D721Med (cell line): ENCODE data around the gene LRATD1.

Experiments
- DNase-seq: peaks from one replicate; pipeline ENCODE4 v3.0.0; 2011; ENCODE audit warnings: low spot score; ENCODE audit not compliant: insufficient read length
- FAIRE-seq: peaks from 2 replicates; lab custom pipeline; 2011; peaks lifted over from hg19 to GRCh38; lab: Jason Lieb, UNC
- TF ChIP-seq, protein P1 (sequence below): IDR thresholded peaks from 2 replicates; pipeline ENCODE4 v1.5.1; 2012; ENCODE audit warnings: mild to moderate bottlenecking, control low read depth; ENCODE audit not compliant: insufficient read depth; ENCODE audit errors: missing control alignments

Gene LRATD1, protein sequence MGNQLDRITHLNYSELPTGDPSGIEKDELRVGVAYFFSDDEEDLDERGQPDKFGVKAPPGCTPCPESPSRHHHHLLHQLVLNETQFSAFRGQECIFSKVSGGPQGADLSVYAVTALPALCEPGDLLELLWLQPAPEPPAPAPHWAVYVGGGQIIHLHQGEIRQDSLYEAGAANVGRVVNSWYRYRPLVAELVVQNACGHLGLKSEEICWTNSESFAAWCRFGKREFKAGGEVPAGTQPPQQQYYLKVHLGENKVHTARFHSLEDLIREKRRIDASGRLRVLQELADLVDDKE

DNA sequence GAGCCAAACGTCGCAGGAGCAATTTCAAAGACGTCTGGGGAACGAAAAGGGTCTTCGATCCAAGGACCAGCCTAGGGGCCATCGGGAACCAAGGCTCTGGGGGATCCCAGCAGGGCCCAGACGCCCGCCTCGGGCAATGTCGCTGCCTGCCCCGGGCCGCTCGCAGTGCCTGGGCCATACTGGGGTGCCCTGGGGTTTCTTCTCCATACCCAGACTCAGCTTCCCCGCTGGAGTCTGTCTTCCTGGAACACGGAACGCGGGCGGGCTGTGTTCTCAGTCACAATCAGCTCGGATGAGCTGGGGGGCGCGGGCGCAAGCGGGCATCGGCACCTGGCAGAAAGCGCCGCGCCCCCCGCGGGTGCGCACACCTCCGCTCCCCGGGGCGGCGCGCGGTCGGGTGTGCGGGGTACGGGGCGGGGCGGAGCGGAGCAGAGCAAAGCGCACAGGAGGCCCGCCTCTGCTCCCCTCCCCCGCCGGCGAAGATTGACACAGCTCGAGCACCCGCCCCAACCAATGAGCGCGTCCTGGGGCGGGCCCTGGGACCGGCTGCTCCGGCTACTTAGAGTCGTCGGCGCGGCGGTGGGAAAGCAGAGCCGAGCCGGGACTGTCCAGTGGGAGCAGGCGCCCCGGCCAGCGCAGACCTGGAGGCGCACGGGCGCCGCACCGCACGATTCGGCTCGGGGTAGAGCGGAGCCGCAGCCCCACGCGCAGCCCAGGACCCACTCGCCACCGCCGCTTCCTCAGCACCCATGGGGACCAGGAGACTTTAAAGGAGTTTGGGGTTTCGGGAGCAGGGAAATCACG, at the start of gene LRATD1:
Gene LRATD1, plus strand, starts transcription at position 585 of the 804 bp plus-strand sequence. CDS start 1,263 bp downstream, outside the sequence.
- DNase-seq = peak; percentile 61
- FAIRE-seq = no peak
- TF ChIP-seq, protein P1, sequence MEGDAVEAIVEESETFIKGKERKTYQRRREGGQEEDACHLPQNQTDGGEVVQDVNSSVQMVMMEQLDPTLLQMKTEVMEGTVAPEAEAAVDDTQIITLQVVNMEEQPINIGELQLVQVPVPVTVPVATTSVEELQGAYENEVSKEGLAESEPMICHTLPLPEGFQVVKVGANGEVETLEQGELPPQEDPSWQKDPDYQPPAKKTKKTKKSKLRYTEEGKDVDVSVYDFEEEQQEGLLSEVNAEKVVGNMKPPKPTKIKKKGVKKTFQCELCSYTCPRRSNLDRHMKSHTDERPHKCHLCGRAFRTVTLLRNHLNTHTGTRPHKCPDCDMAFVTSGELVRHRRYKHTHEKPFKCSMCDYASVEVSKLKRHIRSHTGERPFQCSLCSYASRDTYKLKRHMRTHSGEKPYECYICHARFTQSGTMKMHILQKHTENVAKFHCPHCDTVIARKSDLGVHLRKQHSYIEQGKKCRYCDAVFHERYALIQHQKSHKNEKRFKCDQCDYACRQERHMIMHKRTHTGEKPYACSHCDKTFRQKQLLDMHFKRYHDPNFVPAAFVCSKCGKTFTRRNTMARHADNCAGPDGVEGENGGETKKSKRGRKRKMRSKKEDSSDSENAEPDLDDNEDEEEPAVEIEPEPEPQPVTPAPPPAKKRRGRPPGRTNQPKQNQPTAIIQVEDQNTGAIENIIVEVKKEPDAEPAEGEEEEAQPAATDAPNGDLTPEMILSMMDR = no peak

DNA sequence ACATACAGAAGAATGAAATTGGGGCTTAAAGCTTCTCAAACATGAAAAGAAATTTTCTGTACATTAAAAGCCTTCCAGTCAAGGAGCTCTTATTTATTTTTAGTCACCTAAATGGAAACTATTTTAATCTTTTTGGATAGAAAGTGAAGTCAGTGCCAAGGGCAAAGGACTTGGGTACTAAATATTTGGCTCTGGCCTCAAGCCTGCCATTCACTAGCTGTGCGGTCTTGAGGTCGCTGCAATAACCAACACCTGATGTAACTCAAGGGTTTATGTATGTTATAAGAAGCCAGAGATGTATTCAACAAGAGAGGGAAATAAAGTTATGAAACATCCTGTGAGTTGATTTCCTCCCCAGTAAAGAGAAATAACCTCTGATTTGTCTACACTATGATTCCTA, 49.5 kb upstream of the LRATD1 start:
- TF ChIP-seq, protein P1 = no peak
- DNase-seq (no peak), FAIRE-seq (no peak)

DNA sequence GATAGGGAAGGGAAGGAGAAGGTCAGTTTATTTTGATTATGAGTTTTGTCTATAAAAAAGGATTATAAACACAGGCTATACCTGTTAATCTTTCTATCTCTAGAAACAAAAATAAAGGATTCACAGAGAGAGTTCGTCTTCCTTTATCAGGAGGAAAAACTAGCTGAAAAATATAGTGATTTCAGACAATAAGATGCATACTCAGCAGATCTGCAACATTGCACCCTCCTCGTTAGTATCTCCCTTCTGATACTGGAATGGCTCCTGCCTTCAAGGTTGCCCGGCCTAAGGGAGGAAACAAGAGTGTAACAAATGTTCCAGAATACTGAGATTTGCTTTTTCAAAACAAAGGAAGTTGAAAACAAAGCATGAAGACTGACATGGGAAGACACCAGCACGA, 48.7 kb upstream of the LRATD1 start:
- TF ChIP-seq, protein P1 = no peak
- DNase-seq (no peak), FAIRE-seq (no peak)

DNA sequence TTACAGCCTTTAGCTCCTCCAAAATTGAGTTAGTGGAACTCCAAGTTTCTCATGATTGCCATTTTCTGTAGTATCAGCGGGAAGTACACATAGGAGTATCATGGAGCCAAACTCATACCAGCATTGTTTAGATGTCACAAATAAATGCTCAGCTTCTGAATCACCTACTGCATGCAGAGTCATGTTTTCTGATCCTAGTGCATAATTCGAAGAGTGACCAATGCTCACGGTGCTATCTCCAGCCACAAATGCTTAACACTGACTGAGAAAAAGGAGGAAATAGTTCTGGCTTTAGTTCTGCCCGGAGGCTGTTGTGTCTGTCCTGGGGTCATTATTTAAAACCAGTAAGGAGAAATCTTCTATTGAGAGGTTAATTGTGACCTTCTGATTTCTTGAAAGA, 45.4 kb upstream of the LRATD1 start:
- TF ChIP-seq, protein P1 = no peak
- DNase-seq (no peak), FAIRE-seq (no peak)

DNA sequence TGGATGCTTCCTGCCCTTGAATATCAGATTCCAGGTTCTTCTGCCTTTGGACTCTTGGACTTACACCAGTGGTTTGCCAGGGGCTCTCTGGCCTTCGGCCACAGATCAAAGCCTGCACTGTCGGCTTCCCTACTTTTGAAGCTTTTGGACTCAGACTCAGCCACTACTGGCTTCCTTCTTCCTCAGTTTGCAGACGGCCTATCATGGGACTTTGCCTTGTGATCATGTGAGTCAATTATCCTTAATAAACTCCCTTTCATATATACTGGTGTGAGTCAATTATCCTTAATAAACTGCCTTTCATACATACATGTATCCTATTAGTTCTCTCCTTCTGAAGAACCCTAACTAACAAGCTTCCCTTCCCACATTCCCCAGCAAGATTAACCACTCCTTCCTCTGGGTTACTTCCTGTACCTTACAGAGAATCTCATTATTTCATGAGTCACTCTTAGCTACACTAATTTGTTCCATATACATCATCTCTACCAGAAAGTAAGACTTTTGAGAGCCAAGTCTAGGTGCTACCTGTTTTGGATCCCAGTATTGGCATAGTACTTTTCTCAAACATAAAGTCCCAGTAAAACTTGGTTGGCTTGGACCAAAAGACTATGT, 31.3 kb upstream of the LRATD1 start:
- TF ChIP-seq, protein P1 = no peak
- FAIRE-seq = no peak
- DNase-seq = no peak

DNA sequence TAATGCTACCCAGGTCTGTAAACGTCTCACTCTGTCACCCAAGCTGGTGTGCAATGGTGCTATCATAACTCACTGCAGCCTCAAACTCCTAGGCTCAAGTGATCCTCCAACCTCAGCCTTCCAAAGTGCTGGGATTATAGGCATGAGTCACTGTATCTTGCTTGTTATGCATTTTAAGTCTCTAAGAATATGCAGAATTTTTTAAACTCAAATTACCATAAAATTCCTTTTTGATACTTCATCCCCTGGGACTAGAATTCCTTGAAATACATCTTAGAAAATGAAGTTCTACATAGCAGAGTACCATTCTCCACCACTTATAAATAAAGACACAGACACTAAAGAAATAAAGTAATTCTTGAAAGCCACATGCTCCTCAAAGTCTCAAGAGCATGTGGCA, 30.2 kb upstream of the LRATD1 start:
- TF ChIP-seq, protein P1 = no peak
- no peak for FAIRE-seq

DNA sequence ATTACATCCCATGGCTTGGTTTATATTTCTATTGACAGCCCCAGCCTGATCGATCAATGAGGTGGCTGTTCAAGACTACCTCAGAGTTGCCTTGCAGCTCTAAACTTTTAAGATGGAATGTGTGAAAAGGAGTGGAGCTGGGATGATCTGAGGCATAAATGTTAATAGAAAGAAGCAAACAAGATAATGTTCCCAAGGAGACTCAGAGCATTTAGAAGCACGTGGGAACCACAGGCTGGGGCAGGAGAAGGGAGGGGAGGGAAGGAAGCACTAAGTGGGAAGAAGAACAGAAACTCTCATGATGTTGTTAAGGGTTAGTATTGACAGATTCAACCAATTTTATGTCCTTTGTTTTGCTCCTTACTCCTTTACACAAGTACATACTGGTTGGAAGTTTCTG, 28.8 kb upstream of the LRATD1 start:
- FAIRE-seq = no peak
- TF ChIP-seq, protein P1 = no peak
- DNase-seq = no peak

More for the DNA sequence above, 30.2 kb upstream of the LRATD1 start:
- no peak for DNase-seq
